Thoracic aorta (tissue), 2 donors: ENCODE data around the gene ELAVL3. TPM values are rescaled to one million over a fixed set of nuclear protein-coding genes. Genes with fewer than 3 reads are reported as not detected.
"Not testable (repeated sequence)": the region's sequence is repeated elsewhere in the genome, so short reads cannot be mapped to it uniquely, and the experiment has no call there.

ENCODE experiments used
- ATAC-seq: fragments of 150-250 bp; one replicate; pipeline ENCODE4 v1.8.0; 2017; ENCODE audit warnings: low read depth; ENCODE audit not compliant: insufficient number of reproducible peaks, low FRiP score
- DNase-seq: peaks from one replicate; pipeline ENCODE4 v3.0.0-alpha.2; 2020; ENCODE audit warnings: low spot score
- H3K27ac ChIP-seq, 2 donors: fragments of 200-600 bp; sonication (generic); 1 replicate in 1 of 2; 2 replicates in 1 of 2; pipeline ENCODE4 v1.5.1; 2016; ENCODE audit warnings: mild to moderate bottlenecking in 2 of 2, moderate library complexity in 2 of 2
- H3K27me3 ChIP-seq: fragments of 200-600 bp; sonication (generic); replicated peaks from 2 replicates; pipeline ENCODE4 v1.6.0; 2016; ENCODE audit warnings: mild to moderate bottlenecking; ENCODE audit not compliant: insufficient read depth
- H3K36me3 ChIP-seq: fragments of 200-600 bp; sonication (generic); one replicate; pipeline ENCODE4 v1.5.1; 2016
- H3K4me1 ChIP-seq, 2 donors: fragments of 200-600 bp; sonication (generic); 1 replicate in 1 of 2; 2 replicates in 1 of 2; pipeline versions ENCODE4 v1.5.1 to v1.6.0; 2016; ENCODE audit warnings: low read depth in 2 of 2, mild to moderate bottlenecking in 1 of 2; ENCODE audit not compliant: control insufficient read depth in 1 of 2
- H3K4me3 ChIP-seq: fragments of 200-600 bp; sonication (generic); 2 replicates; pipeline ENCODE4 v1.5.1; 2016; ENCODE audit warnings: mild to moderate bottlenecking
- H3K9me3 ChIP-seq: fragments of 200-600 bp; sonication (generic); 2 replicates; pipeline ENCODE4 v1.5.1; 2016
- CTCF ChIP-seq: fragments of 200-600 bp; sonication (generic); IDR thresholded peaks from one replicate; pipeline ENCODE4 v1.5.1; 2019; ENCODE audit warnings: antibody characterized with exemption
- total RNA-seq, 2 donors: library from RNA; depleted of rRNA; stranded (reverse); fragments of >200 nt; gene quantifications; one replicate each; pipeline versions ENCODE4 v1.1.0 to v1.2.3, GENCODE V29; 2016

ELAVL3 gene
- total RNA-seq, 2 donors from 2014 or later, result not detected

- no peak for TF ChIP-seq CTCF
- no peaks in the 10 kb centered on the region for H3K27me3 ChIP-seq
- H3K9me3 ChIP-seq, result no peaks in the 10 kb centered on the region
- peaks cover 7 to 21% of the 10 kb centered on the region in 2 donors for H3K4me1 ChIP-seq
- no peak overlapping the region for H3K4me3 ChIP-seq
- no peak overlapping the region for H3K27ac ChIP-seq
- H3K36me3 ChIP-seq, result peaks cover 28% of the 10 kb centered on the region
- DNase-seq (no peak), ATAC-seq (no peak)
These were observed 42.9 kb downstream of the ELAVL3 start for GRCh38 chr19:11437955-11438354.

- ATAC-seq, result no peak
- Histone ChIP-seq H3K4me3 (peak overlapping the region; percentile 77), H3K27ac (peak overlapping the region; percentile 26 to 39), H3K4me1 (peaks cover 7 to 21% of the 10 kb centered on the region in 2 donors), H3K9me3 (no peaks in the 10 kb centered on the region), H3K27me3 (no peaks in the 10 kb centered on the region), H3K36me3 (peaks cover 11% of the 10 kb centered on the region)
- DNase-seq, result no peak
- no peak for TF ChIP-seq CTCF
These were observed 45.0 kb downstream of the ELAVL3 start for GRCh38 chr19:11435833-11436313.

- peak; percentile 97 for TF ChIP-seq CTCF
- H3K27me3 ChIP-seq, result no peaks in the 10 kb centered on the region
- peaks cover 7 to 21% of the 10 kb centered on the region in 2 donors for H3K4me1 ChIP-seq
- H3K27ac ChIP-seq, result peak within 1 kb of the TSS; percentile 51 to 84
- peak within 1 kb of the TSS; percentile 77 for H3K4me3 ChIP-seq
- H3K36me3 ChIP-seq, result peaks cover 9% of the 10 kb centered on the region
- DNase-seq (peak; percentile 98), ATAC-seq (peak; percentile 98)
- H3K9me3 ChIP-seq, result no peaks in the 10 kb centered on the region
These were observed 45.6 kb downstream of the ELAVL3 start, which contains the start of the genes ODAD3 and PRKCSH for GRCh38 chr19:11435057-11435832. ODAD3 (minus strand) TSS chr19:11435121; CDS start chr19:11435016, 105 bp downstream. PRKCSH (plus strand) TSS chr19:11435635; CDS start chr19:11436118, 483 bp downstream.

GRCh38 chr19:11434703-11435056, 46.2 kb downstream of the ELAVL3 start:
- DNase-seq (no peak), ATAC-seq (peak; percentile 2)
- no peak for TF ChIP-seq CTCF
- H3K9me3 ChIP-seq, result no peaks in the 10 kb centered on the region
- H3K4me3 ChIP-seq, result peak overlapping the region; percentile 77
- H3K27ac ChIP-seq, result peak overlapping the region; percentile 51 to 84
- H3K27me3 ChIP-seq, result no peaks in the 10 kb centered on the region
- H3K36me3 ChIP-seq, result peaks cover 9% of the 10 kb centered on the region
- peaks cover 7 to 21% of the 10 kb centered on the region in 2 donors for H3K4me1 ChIP-seq

GRCh38 chr19:11433526-11433925, 47.3 kb downstream of the ELAVL3 start:
- not testable (repeated sequence) for ATAC-seq, H3K9me3 ChIP-seq

More at GRCh38 chr19:11433526-11433925, 47.3 kb downstream of the ELAVL3 start:
- DNase-seq, H3K27ac ChIP-seq, H3K27me3 ChIP-seq, H3K36me3 ChIP-seq, H3K4me3 ChIP-seq: not testable (repeated sequence)
- peaks cover 7 to 21% of the 10 kb centered on the region in 2 donors for H3K4me1 ChIP-seq
